IMR-90 (cell line): Measurements from ENCODE around the gene GNAI1.

Experiments used
- BHLHE40 ChIP-seq: fragments of 150-350 bp; IDR thresholded peaks from 2 replicates; pipeline ENCODE4 v1.6.1; 2016; ENCODE audit warnings: mild to moderate bottlenecking, low read depth, low read length
- CEBPB ChIP-seq: IDR thresholded peaks from 2 replicates; pipeline ENCODE4 v1.6.1; 2012; ENCODE audit warnings: low read depth, low read length, improper control_type of control experiment
- CTCF ChIP-seq: conservative IDR thresholded peaks from 2 replicates; pipeline ENCODE4 v1.5.1; 2012; ENCODE audit warnings: mild to moderate bottlenecking, low read depth, low read length, improper control_type of control experiment
- MXI1 ChIP-seq: IDR thresholded peaks from 2 replicates; pipeline ENCODE4 v1.6.1; 2012; ENCODE audit warnings: low read depth, mild to moderate bottlenecking, low read length, moderate library complexity, borderline replicate concordance
- NFE2L2 ChIP-seq: fragments of 150-350 bp; IDR thresholded peaks from 2 replicates; pipeline ENCODE4 v1.6.1; 2016; ENCODE audit warnings: low read depth, mild to moderate bottlenecking, low read length
- POLR2A ChIP-seq: IDR thresholded peaks from 2 replicates; pipeline ENCODE4 v1.6.1; 2012; ENCODE audit warnings: mild to moderate bottlenecking, low read depth, low read length
- RAD21 ChIP-seq: IDR thresholded peaks from 2 replicates; pipeline ENCODE4 v1.6.1; 2012; ENCODE audit warnings: low read length, improper control_type of control experiment
- RCOR1 ChIP-seq: IDR thresholded peaks from 2 replicates; pipeline ENCODE4 v1.6.1; 2012; ENCODE audit warnings: mild to moderate bottlenecking, low read length, improper control_type of control experiment; ENCODE audit not compliant: insufficient replicate concordance
- RFX5 ChIP-seq: IDR thresholded peaks from 2 replicates; pipeline ENCODE4 v1.8.0; 2012; ENCODE audit warnings: low read depth, mild to moderate bottlenecking, low read length, moderate library complexity
- SMC3 ChIP-seq: fragments of 150-350 bp; IDR thresholded peaks from 2 replicates; pipeline ENCODE4 v1.6.1; 2016; ENCODE audit warnings: low read depth, mild to moderate bottlenecking, antibody characterized with exemption, low read length, moderate library complexity
- USF2 ChIP-seq: fragments of 150-350 bp; IDR thresholded peaks from 2 replicates; pipeline ENCODE4 v1.6.1; 2017; ENCODE audit warnings: mild to moderate bottlenecking, antibody characterized with exemption, low read length, low read depth
- TF ChIP-seq, protein P1 (sequence below): fragments of 150-350 bp; IDR thresholded peaks from 2 replicates; pipeline ENCODE4 v1.6.1; 2016; ENCODE audit warnings: low read depth, mild to moderate bottlenecking, low read length, moderate library complexity, borderline replicate concordance

GRCh38 chr7:80216996-80217842 is 82.6 kb downstream of the GNAI1 start:
- TF ChIP-seq CTCF (no peak), MXI1 (no peak), POLR2A (no peak), RAD21 (no peak), USF2 (no peak), CEBPB (no peak), RFX5 (no peak), BHLHE40 (no peak), RCOR1 (no peak), NFE2L2 (no peak), SMC3 (no peak)
- TF ChIP-seq, protein P1, sequence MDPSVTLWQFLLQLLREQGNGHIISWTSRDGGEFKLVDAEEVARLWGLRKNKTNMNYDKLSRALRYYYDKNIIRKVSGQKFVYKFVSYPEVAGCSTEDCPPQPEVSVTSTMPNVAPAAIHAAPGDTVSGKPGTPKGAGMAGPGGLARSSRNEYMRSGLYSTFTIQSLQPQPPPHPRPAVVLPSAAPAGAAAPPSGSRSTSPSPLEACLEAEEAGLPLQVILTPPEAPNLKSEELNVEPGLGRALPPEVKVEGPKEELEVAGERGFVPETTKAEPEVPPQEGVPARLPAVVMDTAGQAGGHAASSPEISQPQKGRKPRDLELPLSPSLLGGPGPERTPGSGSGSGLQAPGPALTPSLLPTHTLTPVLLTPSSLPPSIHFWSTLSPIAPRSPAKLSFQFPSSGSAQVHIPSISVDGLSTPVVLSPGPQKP, result no peak
